Measurements from ENCODE around the gene AUTS2.

The AUTS2 gene

DNA sequence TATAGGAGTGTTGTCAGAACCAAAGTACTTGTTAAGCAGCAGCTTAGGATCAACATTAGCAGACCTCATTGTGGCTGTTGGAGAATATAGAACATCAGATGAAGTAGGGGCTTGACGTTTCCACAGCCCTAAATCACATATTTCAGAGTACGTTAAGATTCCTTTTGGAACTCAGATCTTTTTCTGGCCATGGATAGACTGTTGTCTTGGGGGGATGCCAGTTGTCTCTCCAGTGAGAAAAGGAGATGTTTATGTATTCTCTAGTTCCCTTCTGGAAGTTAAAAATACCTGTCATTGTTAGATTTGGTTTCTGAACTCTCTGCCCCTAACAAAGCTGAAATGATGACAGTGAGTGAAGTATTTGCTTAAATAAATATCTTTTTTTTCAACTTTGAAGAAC is 191.3 kb downstream of the AUTS2 start:
- no peak for DNase-seq (ENCODE audit: low read depth in 2 of 2)

DNA sequence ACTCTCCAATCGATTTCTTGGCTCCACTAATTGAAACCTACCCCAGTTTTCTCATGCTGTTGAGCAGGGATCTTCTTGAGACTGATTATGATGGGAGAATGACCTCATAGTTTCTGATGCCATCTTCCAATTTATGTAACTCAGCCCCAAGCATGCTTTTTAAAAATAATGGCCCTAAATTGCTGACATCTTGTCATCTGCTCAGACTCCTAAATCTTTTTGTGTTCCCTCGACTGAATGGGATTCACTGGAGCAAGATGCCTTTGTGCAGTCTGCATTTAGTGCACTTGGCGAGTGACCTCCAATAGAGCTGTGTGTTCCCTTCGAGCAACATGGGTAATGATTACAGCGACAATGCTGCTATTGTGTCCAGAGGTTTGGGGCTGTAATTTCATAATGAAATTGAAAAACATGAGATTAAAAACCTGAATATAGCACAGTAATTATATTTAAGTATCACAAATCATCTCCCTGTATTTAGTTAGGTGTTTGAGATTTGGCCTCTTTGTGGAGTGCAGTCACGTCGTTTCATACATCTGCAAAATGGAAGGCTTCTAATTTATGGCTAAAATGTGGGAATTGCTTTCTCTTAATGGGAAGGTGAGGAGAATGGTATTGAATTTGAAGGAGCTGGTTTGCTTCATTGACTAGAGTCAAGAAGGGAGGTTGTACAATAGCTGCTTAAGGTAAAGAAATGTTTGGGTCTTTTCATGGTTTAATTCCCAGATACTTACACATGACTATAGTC is 192.9 kb downstream of the AUTS2 start:
- no peak for DNase-seq (ENCODE audit: low read depth in 2 of 2)

GRCh38 chr7:69791739-69792138 is 193.5 kb downstream of the AUTS2 start:
- no peak for DNase-seq (ENCODE audit: low read depth in 2 of 2)

GRCh38 chr7:69795932-69796331 is 197.7 kb downstream of the AUTS2 start:
- no peak for DNase-seq (ENCODE audit: low read depth in 2 of 2)

GRCh38 chr7:69796416-69796815 is 198.1 kb downstream of the AUTS2 start:
- DNase-seq (ENCODE audit: low read depth in 2 of 2): no peak

- no peak for DNase-seq (ENCODE audit: low read depth in 2 of 2)
Measured at GRCh38 chr7:69799048-69799697, 200.9 kb downstream of the AUTS2 start.

DNA sequence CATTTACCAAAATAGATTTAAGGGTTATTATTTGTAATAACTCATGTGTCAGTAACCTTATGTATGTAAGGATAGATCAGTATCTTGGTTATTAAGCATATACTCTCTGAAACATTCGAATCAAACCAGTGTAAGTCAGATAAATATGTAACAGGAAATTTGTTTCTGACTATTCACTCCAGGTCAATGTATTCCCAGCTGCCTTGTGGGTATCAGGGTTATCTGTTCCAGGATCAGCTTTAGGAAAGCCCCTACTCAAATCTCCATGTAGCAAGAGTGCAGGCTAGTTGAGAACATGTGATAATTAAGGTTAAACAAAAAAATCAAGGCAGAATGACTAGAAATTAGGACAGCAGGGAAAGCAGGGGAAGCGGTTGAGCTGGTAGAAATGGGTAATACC is 201.7 kb downstream of the AUTS2 start:
- DNase-seq (ENCODE audit: low read depth in 2 of 2): no peak

- DNase-seq (ENCODE audit: low read depth in 2 of 2): no peak
Measured at GRCh38 chr7:69800495-69800894, 202.2 kb downstream of the AUTS2 start.

GRCh38 chr7:69801729-69802682 is 203.7 kb downstream of the AUTS2 start:
- no peak for DNase-seq (ENCODE audit: low read depth in 2 of 2)

GRCh38 chr7:69803699-69804516 is 205.6 kb downstream of the AUTS2 start:
- no peak for DNase-seq (ENCODE audit: low read depth in 2 of 2)

DNA sequence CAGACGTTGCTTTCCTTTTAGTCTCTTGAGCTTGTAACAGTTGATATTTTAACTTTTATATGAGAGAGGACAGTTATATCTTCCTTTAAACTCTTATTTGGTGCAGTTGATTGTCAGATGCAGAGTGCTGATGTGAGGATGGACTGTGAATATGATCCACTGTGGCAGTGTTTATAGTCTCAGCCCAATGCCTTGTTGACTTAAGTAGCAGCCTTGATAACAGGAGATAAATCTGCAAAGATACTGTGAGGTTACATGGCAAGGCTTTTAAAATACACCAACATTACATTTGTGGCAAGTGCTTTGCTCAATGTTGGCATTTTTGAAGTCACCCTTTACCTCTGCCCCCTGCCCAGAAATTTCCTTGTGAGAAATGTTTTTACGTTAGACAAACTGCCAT is 206.7 kb downstream of the AUTS2 start:
- no peak for DNase-seq (ENCODE audit: low read depth in 2 of 2)

GRCh38 chr7:69808391-69808790 is 210.1 kb downstream of the AUTS2 start:
- DNase-seq (ENCODE audit: low read depth in 2 of 2): no peak

DNA sequence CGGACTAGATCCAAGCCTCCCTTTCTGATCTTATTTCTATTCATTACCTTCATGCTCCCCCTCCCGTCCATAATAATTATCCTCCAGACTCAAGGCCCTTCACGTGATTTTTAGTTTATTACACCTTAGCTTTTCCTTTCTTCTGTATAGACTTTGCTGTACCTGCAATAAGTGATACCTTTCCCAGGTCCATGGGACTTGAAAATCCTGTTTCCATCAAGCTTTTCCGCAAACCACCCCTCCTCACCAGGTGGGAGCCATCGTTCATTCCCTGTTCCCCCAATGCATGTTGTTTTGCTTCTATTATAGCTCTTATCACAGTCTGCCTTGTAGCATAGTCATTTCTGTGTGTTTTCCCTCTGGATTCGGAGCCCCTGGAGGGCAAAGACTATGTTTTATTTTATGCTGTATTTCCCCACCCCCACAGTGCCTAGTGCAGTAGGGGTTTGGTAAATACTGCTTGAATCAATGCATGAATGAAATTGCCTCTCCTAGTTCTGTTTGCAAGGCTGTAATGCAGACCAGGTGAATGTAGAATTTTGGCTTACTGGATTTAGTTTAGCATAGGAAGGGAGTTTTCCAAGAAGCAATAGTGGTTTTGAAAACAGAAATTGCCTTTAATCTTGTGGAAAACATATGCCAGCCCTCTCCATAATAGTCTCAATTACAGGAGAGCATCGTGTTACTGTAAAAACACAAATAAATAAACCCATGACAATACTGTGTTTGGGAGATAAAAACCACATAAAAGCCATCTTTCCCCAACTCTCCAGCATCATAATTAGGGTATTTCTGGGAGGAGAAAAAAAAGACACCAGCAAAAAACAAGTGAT is 213.4 kb downstream of the AUTS2 start:
- no peak for DNase-seq (ENCODE audit: low read depth in 2 of 2)

GRCh38 chr7:69812756-69813155 is 214.5 kb downstream of the AUTS2 start:
- DNase-seq (ENCODE audit: low read depth in 2 of 2): no peak

DNA sequence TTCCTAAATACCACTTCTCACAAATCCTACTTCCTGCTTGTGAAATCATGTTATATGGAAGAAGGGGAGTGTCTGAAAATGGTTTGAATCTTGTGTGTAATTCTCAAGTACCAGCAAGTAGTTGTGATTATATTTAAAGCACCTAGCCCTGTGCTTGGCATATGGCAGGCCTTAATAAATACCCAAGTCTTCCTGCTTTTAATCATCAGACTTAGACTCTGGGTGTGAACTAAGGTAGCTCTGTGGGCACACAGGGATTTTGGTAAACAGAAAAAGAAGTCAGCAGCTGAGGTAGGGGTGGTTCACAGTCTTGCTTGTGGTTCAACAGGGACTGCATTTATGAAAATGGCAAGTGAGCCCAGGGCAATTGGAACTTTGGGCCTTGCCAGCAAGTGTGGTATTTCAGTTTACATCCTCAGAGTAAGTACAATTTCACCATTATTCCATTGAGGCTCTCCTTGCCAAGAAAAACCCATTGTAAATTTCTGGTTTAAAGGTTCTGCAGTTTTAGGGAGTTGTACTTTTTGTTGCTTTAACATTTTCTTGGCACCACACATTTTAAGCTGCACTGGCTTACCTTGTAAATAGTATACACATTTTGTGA is 215.5 kb downstream of the AUTS2 start:
- no peak for DNase-seq (ENCODE audit: low read depth in 2 of 2)

DNA sequence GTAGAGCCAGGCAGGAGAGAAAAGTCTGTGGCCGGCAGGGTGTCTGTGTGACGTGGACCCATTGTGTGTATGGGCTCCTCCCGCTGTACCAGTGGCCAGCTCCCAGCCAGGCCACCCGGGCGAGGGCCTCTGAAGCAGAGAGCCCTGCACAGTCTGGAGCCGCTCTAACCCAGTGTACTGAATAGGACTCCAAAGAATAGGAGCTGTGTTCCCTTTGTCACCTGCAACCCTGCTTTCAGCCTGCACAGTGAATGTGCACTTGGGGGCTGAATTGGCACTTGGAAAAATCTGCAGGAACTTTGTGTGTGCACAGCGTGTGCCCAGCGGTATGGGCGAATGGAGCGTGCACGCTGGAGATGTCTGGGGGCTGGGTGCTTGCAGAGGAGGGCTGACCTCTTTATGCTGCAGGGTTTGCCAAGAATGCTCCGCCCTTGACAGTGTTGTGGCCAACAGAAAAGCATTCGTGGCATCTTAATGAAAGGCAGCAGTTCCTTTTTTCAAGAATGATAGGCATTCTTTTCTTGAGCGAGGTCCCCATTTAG is 216.2 kb downstream of the AUTS2 start:
- no peak for DNase-seq (ENCODE audit: low read depth in 2 of 2)

GRCh38 chr7:69816501-69816900 is 218.2 kb downstream of the AUTS2 start:
- DNase-seq (ENCODE audit: low read depth in 2 of 2): no peak

DNA sequence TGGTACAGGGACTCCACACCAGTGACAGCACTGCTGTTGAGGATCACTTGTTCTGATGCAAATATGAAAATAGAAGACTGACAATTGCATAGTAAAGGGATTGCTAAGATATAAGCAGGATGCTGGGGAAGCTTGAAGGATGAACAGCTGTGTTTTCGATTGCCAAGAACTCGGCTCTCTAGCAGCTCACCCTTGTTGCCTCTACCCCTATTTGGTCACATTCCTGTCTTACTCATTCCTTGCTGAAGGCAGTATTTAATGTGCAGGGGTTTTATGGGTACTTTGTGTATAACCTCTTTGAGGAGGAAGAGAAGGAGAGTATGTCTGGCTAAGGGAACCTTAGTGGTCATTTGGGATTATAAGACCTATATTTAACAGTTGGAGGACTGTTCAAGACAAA is 218.8 kb downstream of the AUTS2 start:
- no peak for DNase-seq (ENCODE audit: low read depth in 2 of 2)

GRCh38 chr7:69817841-69818635 is 219.8 kb downstream of the AUTS2 start:
- DNase-seq (ENCODE audit: low read depth in 2 of 2): no peak

Measured in stimulated activated CD8-positive, alpha-beta memory T cell treated with anti-CD3 and anti-CD28 coated beads, Interleukin-2, amount 100 ng/mL, for 1 hour (primary cell).